Measurements from ENCODE around the gene PRR36.
A peak's percentile ranks its signal among the peaks of the same experiment; 100 is the strongest.

GRCh38 chr19:7921302-7921966 is 47.2 kb upstream of the PRR36 start:
- no peak for TF ChIP-seq POLR2AphosphoS5 (IDR thresholded peaks at IDR 0.05)
- TF ChIP-seq POLR2A (IDR thresholded peaks at IDR 0.05), result peak; percentile 5
- TF ChIP-seq, protein P1, sequence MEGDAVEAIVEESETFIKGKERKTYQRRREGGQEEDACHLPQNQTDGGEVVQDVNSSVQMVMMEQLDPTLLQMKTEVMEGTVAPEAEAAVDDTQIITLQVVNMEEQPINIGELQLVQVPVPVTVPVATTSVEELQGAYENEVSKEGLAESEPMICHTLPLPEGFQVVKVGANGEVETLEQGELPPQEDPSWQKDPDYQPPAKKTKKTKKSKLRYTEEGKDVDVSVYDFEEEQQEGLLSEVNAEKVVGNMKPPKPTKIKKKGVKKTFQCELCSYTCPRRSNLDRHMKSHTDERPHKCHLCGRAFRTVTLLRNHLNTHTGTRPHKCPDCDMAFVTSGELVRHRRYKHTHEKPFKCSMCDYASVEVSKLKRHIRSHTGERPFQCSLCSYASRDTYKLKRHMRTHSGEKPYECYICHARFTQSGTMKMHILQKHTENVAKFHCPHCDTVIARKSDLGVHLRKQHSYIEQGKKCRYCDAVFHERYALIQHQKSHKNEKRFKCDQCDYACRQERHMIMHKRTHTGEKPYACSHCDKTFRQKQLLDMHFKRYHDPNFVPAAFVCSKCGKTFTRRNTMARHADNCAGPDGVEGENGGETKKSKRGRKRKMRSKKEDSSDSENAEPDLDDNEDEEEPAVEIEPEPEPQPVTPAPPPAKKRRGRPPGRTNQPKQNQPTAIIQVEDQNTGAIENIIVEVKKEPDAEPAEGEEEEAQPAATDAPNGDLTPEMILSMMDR (IDR thresholded peaks at IDR 0.05), result no peak
- no peak for TF ChIP-seq EP300 (IDR thresholded peaks at IDR 0.05; ENCODE audit: low read depth)
